Measurements from ENCODE around the gene PBX4.

The PBX4 gene

DNA sequence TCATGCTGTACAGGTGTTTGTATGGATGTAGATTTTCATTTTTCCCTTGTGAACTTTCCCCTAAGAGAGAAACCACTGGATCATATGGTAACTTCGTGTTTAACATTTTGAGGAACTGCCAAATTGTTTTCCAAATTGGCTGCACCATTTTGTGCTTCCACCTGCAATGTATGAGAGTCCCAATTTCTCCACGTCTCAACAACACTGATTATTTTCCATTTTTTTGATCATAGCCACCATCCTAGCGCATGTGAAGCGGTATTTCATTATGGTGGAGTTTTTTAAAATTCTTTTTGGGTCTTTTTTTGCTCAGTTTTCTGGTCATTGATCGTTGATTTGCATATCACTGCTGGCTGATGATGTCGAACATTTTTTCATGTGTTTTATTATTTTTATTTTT lies 97.5 kb downstream of the PBX4 start:
- peak; percentile 48; the same call in 1 of the 2 replicates for TF ChIP-seq SPI1 (IDR thresholded peaks at IDR 0.05; ENCODE audit: borderline replicate concordance, low read depth)
- TF ChIP-seq, protein P1, sequence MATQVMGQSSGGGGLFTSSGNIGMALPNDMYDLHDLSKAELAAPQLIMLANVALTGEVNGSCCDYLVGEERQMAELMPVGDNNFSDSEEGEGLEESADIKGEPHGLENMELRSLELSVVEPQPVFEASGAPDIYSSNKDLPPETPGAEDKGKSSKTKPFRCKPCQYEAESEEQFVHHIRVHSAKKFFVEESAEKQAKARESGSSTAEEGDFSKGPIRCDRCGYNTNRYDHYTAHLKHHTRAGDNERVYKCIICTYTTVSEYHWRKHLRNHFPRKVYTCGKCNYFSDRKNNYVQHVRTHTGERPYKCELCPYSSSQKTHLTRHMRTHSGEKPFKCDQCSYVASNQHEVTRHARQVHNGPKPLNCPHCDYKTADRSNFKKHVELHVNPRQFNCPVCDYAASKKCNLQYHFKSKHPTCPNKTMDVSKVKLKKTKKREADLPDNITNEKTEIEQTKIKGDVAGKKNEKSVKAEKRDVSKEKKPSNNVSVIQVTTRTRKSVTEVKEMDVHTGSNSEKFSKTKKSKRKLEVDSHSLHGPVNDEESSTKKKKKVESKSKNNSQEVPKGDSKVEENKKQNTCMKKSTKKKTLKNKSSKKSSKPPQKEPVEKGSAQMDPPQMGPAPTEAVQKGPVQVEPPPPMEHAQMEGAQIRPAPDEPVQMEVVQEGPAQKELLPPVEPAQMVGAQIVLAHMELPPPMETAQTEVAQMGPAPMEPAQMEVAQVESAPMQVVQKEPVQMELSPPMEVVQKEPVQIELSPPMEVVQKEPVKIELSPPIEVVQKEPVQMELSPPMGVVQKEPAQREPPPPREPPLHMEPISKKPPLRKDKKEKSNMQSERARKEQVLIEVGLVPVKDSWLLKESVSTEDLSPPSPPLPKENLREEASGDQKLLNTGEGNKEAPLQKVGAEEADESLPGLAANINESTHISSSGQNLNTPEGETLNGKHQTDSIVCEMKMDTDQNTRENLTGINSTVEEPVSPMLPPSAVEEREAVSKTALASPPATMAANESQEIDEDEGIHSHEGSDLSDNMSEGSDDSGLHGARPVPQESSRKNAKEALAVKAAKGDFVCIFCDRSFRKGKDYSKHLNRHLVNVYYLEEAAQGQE (IDR thresholded peaks at IDR 0.05; ENCODE audit: insufficient replicate concordance, low read depth) = no peak
- Histone ChIP-seq H3K27ac (replicated peaks) (no peak overlapping the region), H3K4me3 (replicated peaks; ENCODE audit: insufficient read depth, low read length) (no peak overlapping the region), H3K27me3 (ENCODE audit: insufficient read depth, poor library complexity, severe bottlenecking) (no peaks in the 10 kb centered on the region)
- no peak for DNase-seq (ENCODE audit: low read depth in 1 of 2, low spot score in 1 of 2)

DNA sequence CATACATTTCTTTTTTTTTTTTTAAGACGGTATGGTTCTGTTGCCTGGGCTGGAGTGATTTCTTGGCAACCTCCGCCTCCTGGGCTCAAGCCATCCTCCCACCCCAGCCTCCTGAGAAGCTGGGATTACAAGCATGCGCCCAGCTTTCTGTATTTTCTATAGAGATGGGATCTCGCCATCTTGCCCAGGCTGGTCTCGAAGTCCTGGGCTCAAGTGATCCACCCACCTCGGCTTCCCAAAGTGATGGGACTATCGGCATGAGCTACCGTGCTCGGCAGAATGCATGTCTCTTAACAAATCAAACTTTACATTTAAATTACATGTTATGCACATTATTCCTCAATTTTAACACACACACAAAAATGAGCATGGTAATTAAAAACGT lies 101.3 kb downstream of the PBX4 start:
- no peak for DNase-seq (ENCODE audit: low read depth in 1 of 2, low spot score in 1 of 2)
- H3K27me3 ChIP-seq (ENCODE audit: insufficient read depth, poor library complexity, severe bottlenecking) = no peaks in the 10 kb centered on the region
- H3K4me3 ChIP-seq (replicated peaks; ENCODE audit: insufficient read depth, low read length) = peak overlapping the region; percentile 96
- TF ChIP-seq POLR2AphosphoS5 (IDR thresholded peaks at IDR 0.05; ENCODE audit: low read depth) (no peak), GABPA (IDR thresholded peaks at IDR 0.05; ENCODE audit: low read depth) (no peak), SPI1 (IDR thresholded peaks at IDR 0.05; ENCODE audit: borderline replicate concordance, low read depth) (no peak)
- TF ChIP-seq, protein P1 (IDR thresholded peaks at IDR 0.05; ENCODE audit: insufficient replicate concordance, low read depth) = no peak
- TF ChIP-seq, protein P2, sequence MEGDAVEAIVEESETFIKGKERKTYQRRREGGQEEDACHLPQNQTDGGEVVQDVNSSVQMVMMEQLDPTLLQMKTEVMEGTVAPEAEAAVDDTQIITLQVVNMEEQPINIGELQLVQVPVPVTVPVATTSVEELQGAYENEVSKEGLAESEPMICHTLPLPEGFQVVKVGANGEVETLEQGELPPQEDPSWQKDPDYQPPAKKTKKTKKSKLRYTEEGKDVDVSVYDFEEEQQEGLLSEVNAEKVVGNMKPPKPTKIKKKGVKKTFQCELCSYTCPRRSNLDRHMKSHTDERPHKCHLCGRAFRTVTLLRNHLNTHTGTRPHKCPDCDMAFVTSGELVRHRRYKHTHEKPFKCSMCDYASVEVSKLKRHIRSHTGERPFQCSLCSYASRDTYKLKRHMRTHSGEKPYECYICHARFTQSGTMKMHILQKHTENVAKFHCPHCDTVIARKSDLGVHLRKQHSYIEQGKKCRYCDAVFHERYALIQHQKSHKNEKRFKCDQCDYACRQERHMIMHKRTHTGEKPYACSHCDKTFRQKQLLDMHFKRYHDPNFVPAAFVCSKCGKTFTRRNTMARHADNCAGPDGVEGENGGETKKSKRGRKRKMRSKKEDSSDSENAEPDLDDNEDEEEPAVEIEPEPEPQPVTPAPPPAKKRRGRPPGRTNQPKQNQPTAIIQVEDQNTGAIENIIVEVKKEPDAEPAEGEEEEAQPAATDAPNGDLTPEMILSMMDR (IDR thresholded peaks at IDR 0.05; ENCODE audit: insufficient read depth, low read length) = no peak
- peak overlapping the region; percentile 87 for H3K27ac ChIP-seq (replicated peaks)

DNA sequence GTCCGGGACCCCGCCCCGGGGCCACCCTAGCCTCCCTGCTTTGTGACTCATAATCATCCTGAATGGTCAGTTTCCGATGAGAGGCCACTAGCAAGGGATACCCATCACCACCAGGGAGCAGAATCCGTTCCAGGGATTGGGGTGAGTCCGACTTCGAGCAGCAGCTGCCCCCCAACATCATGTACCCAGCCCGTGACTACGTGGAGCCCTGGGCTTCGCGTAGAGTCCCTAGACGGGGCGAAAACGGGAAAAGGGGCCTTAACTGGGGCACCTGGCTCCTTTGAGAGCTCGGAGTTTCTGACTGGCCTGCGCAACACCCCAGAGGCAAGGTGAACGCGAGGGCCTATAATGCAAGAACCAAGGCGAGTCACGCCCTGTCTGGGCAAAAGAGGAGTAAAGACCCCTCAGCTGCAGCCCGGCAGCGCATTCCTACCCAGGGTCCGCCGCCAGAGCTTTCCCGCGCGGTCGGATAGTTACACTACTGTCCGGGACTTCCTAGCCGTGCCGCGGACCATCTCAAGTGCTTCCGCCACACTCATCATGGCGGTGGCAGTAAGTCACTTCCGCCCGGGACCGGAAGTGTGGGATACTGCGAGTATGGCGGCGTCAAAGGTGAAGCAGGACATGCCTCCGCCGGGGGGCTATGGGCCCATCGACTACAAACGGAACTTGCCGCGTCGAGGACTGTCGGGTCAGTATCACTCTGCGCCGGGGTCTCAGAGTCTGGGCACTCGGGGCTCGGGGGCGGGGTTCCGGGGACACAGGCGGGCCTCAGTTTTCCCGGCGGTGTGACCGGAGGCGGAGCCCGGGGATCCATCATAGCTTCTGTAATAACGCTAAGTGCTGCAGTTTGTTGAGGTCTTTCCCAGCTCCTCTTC lies 102.6 kb downstream of the PBX4 start, which contains the start of gene NDUFA13:
NDUFA13 (plus strand) TSS at position 584 of the 878 bp plus-strand sequence; CDS start at position 598, 14 bp downstream.
- Histone ChIP-seq H3K4me3 (replicated peaks; ENCODE audit: insufficient read depth, low read length) (peak within 1 kb of the TSS; percentile 96), H3K27me3 (ENCODE audit: insufficient read depth, poor library complexity, severe bottlenecking) (no peaks in the 10 kb centered on the region), H3K27ac (replicated peaks) (peak within 1 kb of the TSS; percentile 87)
- DNase-seq (ENCODE audit: low read depth in 1 of 2, low spot score in 1 of 2) = peak; percentile 93 to 96
- peak; percentile 94 for TF ChIP-seq GABPA (IDR thresholded peaks at IDR 0.05; ENCODE audit: low read depth)
- TF ChIP-seq POLR2AphosphoS5 (IDR thresholded peaks at IDR 0.05; ENCODE audit: low read depth) = peak; percentile 100
- TF ChIP-seq, protein P2 (IDR thresholded peaks at IDR 0.05; ENCODE audit: insufficient read depth, low read length) = no peak
- peak; percentile 77 for TF ChIP-seq SPI1 (IDR thresholded peaks at IDR 0.05; ENCODE audit: borderline replicate concordance, low read depth)
- TF ChIP-seq, protein P1 (IDR thresholded peaks at IDR 0.05; ENCODE audit: insufficient replicate concordance, low read depth) = peak; percentile 78
